ENCODE results near the gene CCNO. TPM values are rescaled to one million over a fixed set of nuclear protein-coding genes. Genes with fewer than 3 reads are reported as not detected.

CCNO gene
- total RNA-seq, 1 experiment from 2014 or later: 11.7 TPM

DNA sequence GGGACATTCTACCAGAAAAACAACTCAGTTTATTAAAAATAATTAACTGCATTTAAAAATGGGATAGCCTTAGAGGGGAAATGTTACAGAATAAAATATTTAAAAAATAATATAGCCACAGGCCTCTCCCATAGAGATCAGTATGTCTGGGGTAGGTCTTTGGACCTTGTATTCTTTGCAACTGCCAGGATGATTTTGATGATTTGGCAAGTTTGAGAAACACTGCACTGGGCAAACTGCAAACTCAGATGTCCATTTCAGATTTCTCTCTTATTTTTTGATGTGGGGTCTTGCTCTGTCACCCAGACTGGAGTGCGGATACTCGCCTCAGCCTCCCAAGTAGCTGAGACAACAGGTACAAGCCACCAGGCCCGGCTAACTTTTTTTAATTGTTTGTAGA is 24.9 kb upstream of the CCNO start:
- intact Hi-C loops (cut with micrococcal nuclease): no loop called here
- Mint-ChIP-seq H3K4me3 (ENCODE audit: unreplicated experiment) (no peak overlapping the region), H3K27me3 (ENCODE audit: insufficient read depth, unreplicated experiment) (no peaks in the 10 kb centered on the region), H3K27ac (ENCODE audit: low read depth, unreplicated experiment) (no peak overlapping the region), H3K9me3 (ENCODE audit: unreplicated experiment) (no peaks in the 10 kb centered on the region), H3K36me3 (ENCODE audit: insufficient read depth, unreplicated experiment) (peaks cover 66% of the 10 kb centered on the region), H3K4me1 (ENCODE audit: insufficient read depth, unreplicated experiment) (no peaks in the 10 kb centered on the region)
- TF ChIP-seq CTCF (IDR thresholded peaks at IDR 0.05; ENCODE audit: unreplicated experiment): no peak
- CTCF ChIA-PET: interaction anchor here (0.6 to 1.6 kb wide), 4 partner anchors 9 to 83 kb away, joined by 3 to 4 read pairs (median 4); no protein-coding TSS in a partner anchor
- POLR2A ChIA-PET: interaction anchor here (0.6 to 2.0 kb wide), 8 partner anchors 9 to 1905 kb away, joined by 3 to 14 read pairs (median 3); partner anchors contain the start of genes CCNO, DHX29 and MTREX
- no peak for DNase-seq (ENCODE audit: unreplicated experiment)
- BruUV-seq (replicated peaks): no TSS peak

GRCh38 chr5:55254802-55255201 is 21.4 kb upstream of the CCNO start:
- Mint-ChIP-seq H3K36me3 (ENCODE audit: insufficient read depth, unreplicated experiment) (peaks cover 40% of the 10 kb centered on the region), H3K9me3 (ENCODE audit: unreplicated experiment) (no peaks in the 10 kb centered on the region), H3K4me1 (ENCODE audit: insufficient read depth, unreplicated experiment) (no peaks in the 10 kb centered on the region), H3K27me3 (ENCODE audit: insufficient read depth, unreplicated experiment) (no peaks in the 10 kb centered on the region), H3K4me3 (ENCODE audit: unreplicated experiment) (no peak overlapping the region), H3K27ac (ENCODE audit: low read depth, unreplicated experiment) (no peak overlapping the region)
- POLR2A ChIA-PET: interaction anchor here (0.7 kb wide), 1 partner anchor 15 kb away, joined by 3 read pairs; no protein-coding TSS in a partner anchor
- no peak for DNase-seq (ENCODE audit: unreplicated experiment)
- TF ChIP-seq CTCF (IDR thresholded peaks at IDR 0.05; ENCODE audit: unreplicated experiment): no peak
- BruUV-seq (replicated peaks): no TSS peak
- intact Hi-C loops (cut with micrococcal nuclease): no loop called here
- CTCF ChIA-PET: no interaction called here

DNA sequence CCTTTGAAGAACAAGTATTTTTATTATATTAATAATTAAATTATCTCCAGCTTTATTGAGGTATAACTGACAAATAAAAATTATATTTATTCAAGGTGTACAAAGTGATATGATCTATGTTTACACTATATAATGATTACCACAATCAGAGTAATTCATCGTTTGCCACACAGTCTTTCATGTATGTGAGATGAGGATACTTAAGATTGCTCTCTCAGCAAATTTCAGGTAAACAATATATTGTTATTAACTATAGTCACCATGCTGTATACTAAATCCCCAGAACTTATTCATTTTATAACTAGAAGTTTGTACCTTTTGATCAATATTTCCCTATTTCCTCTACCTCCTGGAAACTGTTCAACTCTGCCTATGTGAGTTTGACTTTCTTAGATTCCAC is 16.7 kb upstream of the CCNO start:
- ChIA-PET POLR2A (interaction anchor here (0.6 kb wide), 1 partner anchor 467 kb away, joined by 3 read pairs; no protein-coding TSS in a partner anchor), CTCF (no interaction called here)
- no peaks in the 10 kb centered on the region for H3K27me3 Mint-ChIP-seq (ENCODE audit: insufficient read depth, unreplicated experiment)
- no TSS peak for BruUV-seq (replicated peaks)
- H3K9me3 Mint-ChIP-seq (ENCODE audit: unreplicated experiment): peaks cover 12% of the 10 kb centered on the region
- H3K36me3 Mint-ChIP-seq (ENCODE audit: insufficient read depth, unreplicated experiment): peaks cover 2% of the 10 kb centered on the region
- TF ChIP-seq CTCF (IDR thresholded peaks at IDR 0.05; ENCODE audit: unreplicated experiment): no peak
- H3K27ac Mint-ChIP-seq (ENCODE audit: low read depth, unreplicated experiment): no peak overlapping the region
- no peak overlapping the region for H3K4me3 Mint-ChIP-seq (ENCODE audit: unreplicated experiment)
- H3K4me1 Mint-ChIP-seq (ENCODE audit: insufficient read depth, unreplicated experiment): no peaks in the 10 kb centered on the region
- intact Hi-C loops (cut with micrococcal nuclease): no loop called here
- DNase-seq (ENCODE audit: unreplicated experiment): no peak

DNA sequence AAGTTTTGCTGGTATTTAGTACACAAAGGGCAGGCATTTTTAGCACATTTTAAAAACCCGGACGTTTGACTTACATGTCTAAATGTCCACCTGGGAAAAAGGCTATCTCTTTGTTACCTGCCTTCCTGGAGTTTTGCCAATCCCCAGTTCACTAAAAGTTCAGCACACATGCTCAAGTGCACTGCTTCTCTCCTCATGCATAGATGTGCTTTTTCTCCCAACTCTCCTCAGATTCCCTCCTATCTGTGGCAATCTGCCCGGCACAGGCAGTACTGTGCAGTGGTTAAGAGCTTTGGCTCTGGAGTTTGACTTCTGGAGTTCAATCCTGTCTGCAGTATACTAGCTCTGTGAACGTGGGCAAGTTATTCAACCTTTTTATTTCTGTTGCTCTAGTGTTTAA is 8.3 kb upstream of the CCNO start:
- ChIA-PET POLR2A (interaction anchor here (1.0 to 1.1 kb wide), 2 partner anchors 10 kb away, joined by 3 read pairs; no protein-coding TSS in a partner anchor), CTCF (interaction anchor here (1.3 to 1.9 kb wide), 2 partner anchors 10 to 15 kb away, joined by 3 to 4 read pairs; no protein-coding TSS in a partner anchor)
- H3K36me3 Mint-ChIP-seq (ENCODE audit: insufficient read depth, unreplicated experiment): no peaks in the 10 kb centered on the region
- no TSS peak for BruUV-seq (replicated peaks)
- H3K4me1 Mint-ChIP-seq (ENCODE audit: insufficient read depth, unreplicated experiment): no peaks in the 10 kb centered on the region
- intact Hi-C loops (cut with micrococcal nuclease): no loop called here
- no peak overlapping the region for H3K27ac Mint-ChIP-seq (ENCODE audit: low read depth, unreplicated experiment)
- no peak overlapping the region for H3K4me3 Mint-ChIP-seq (ENCODE audit: unreplicated experiment)
- DNase-seq (ENCODE audit: unreplicated experiment): no peak
- H3K9me3 Mint-ChIP-seq (ENCODE audit: unreplicated experiment): no peaks in the 10 kb centered on the region
- no peaks in the 10 kb centered on the region for H3K27me3 Mint-ChIP-seq (ENCODE audit: insufficient read depth, unreplicated experiment)
- no peak for TF ChIP-seq CTCF (IDR thresholded peaks at IDR 0.05; ENCODE audit: unreplicated experiment)
